Activated CD4-positive, alpha-beta T cell treated with anti-CD3 and anti-CD28 coated beads for 1 hour (primary cell): ENCODE measurements around the gene ZNF497.
"Not testable (repeated sequence)": the region's sequence is repeated elsewhere in the genome, so short reads cannot be mapped to it uniquely, and the experiment has no call there.

ENCODE experiments used
- DNase-seq: peaks from one replicate; pipeline ENCODE4 v3.0.0-alpha.2; 2020

ZNF497 gene

GRCh38 chr19:58393725-58394033 lies 31.1 kb upstream of the ZNF497 start:
- DNase-seq: no peak

GRCh38 chr19:58392945-58393724 lies 30.6 kb upstream of the ZNF497 start:
- DNase-seq: no peak

- DNase-seq: no peak
These were observed 25.6 kb upstream of the ZNF497 start for GRCh38 chr19:58388175-58388526.

GRCh38 chr19:58387338-58388174 lies 25.0 kb upstream of the ZNF497 start:
- no peak for DNase-seq

GRCh38 chr19:58386576-58387337 lies 24.2 kb upstream of the ZNF497 start, which contains the start of gene RPS5:
Gene RPS5 (plus strand): TSS chr19:58387269. CDS start chr19:58388138, 869 bp downstream.
- DNase-seq: peak; percentile 96

- no peak for DNase-seq
These were observed 23.5 kb upstream of the ZNF497 start for GRCh38 chr19:58385891-58386575.

GRCh38 chr19:58385313-58385890 lies 22.9 kb upstream of the ZNF497 start:
- no peak for DNase-seq

GRCh38 chr19:58382997-58383603 lies 20.5 kb upstream of the ZNF497 start:
- no peak for DNase-seq

GRCh38 chr19:58381460-58382212 lies 19.1 kb upstream of the ZNF497 start:
- DNase-seq: no peak

- DNase-seq: peak; percentile 97
These were observed 18.3 kb upstream of the ZNF497 start, which contains the start of gene ZNF837 for GRCh38 chr19:58380662-58381459. Gene ZNF837 (minus strand): TSS chr19:58381030. CDS start chr19:58369332, 11,698 bp downstream.

GRCh38 chr19:58380037-58380661 lies 17.6 kb upstream of the ZNF497 start:
- DNase-seq: no peak

GRCh38 chr19:58379246-58379645 lies 16.7 kb upstream of the ZNF497 start:
- no peak for DNase-seq

GRCh38 chr19:58376724-58377123 lies 14.2 kb upstream of the ZNF497 start:
- not testable (repeated sequence) for DNase-seq

GRCh38 chr19:58374200-58374599 lies 11.6 kb upstream of the ZNF497 start:
- no peak for DNase-seq

- DNase-seq: no peak
These were observed 10.0 kb upstream of the ZNF497 start for GRCh38 chr19:58372311-58373133.

GRCh38 chr19:58368561-58369360 lies 6.2 kb upstream of the ZNF497 start:
- no peak for DNase-seq

- DNase-seq: no peak
These were observed 5.3 kb upstream of the ZNF497 start for GRCh38 chr19:58367698-58368454.
